Measurements from ENCODE around the gene DHCR7.

The DHCR7 gene

GRCh38 chr11:71396548-71397123 is 51.6 kb downstream of the DHCR7 start:
- Histone ChIP-seq H3K36me3 (no peaks in the 10 kb centered on the region), H3K27ac (no peak overlapping the region), H3K9me3 (no peaks in the 10 kb centered on the region), H3K4me1 (ENCODE audit: control insufficient read depth in 1 of 2, insufficient read depth in 1 of 2, low read depth in 1 of 2, low read length in 1 of 2) (no peaks in the 10 kb centered on the region), H3K4me3 (ENCODE audit: low read depth in 1 of 2, low read length in 1 of 2) (no peak overlapping the region), H3K27me3 (peaks cover 13% of the 10 kb centered on the region)
- no peak for TF ChIP-seq CTCF (IDR thresholded peaks at IDR 0.05)

- no peaks in the 10 kb centered on the region for H3K4me1 ChIP-seq (ENCODE audit: control insufficient read depth in 1 of 2, insufficient read depth in 1 of 2, low read depth in 1 of 2, low read length in 1 of 2)
- no peaks in the 10 kb centered on the region for H3K9me3 ChIP-seq
- no peak overlapping the region for H3K4me3 ChIP-seq (ENCODE audit: low read depth in 1 of 2, low read length in 1 of 2)
- TF ChIP-seq CTCF (IDR thresholded peaks at IDR 0.05): no peak
- no peak overlapping the region for H3K27ac ChIP-seq
- no peaks in the 10 kb centered on the region for H3K36me3 ChIP-seq
- H3K27me3 ChIP-seq: peaks cover 20% of the 10 kb centered on the region
Observed at GRCh38 chr11:71395774-71396173, 52.4 kb downstream of the DHCR7 start.

- no peaks in the 10 kb centered on the region for H3K4me1 ChIP-seq (ENCODE audit: control insufficient read depth in 1 of 2, insufficient read depth in 1 of 2, low read depth in 1 of 2, low read length in 1 of 2)
- H3K36me3 ChIP-seq: no peaks in the 10 kb centered on the region
- H3K27me3 ChIP-seq: peaks cover 20% of the 10 kb centered on the region
- no peak overlapping the region for H3K4me3 ChIP-seq (ENCODE audit: low read depth in 1 of 2, low read length in 1 of 2)
- H3K9me3 ChIP-seq: no peaks in the 10 kb centered on the region
- H3K27ac ChIP-seq: no peak overlapping the region
- TF ChIP-seq CTCF (IDR thresholded peaks at IDR 0.05): no peak
Observed at GRCh38 chr11:71395263-71395560, 53.0 kb downstream of the DHCR7 start.

GRCh38 chr11:71393283-71393682 is 54.9 kb downstream of the DHCR7 start:
- no peaks in the 10 kb centered on the region for H3K36me3 ChIP-seq
- no peaks in the 10 kb centered on the region for H3K9me3 ChIP-seq
- no peak overlapping the region for H3K4me3 ChIP-seq (ENCODE audit: low read depth in 1 of 2, low read length in 1 of 2)
- no peak for TF ChIP-seq CTCF (IDR thresholded peaks at IDR 0.05)
- no peaks in the 10 kb centered on the region for H3K4me1 ChIP-seq (ENCODE audit: control insufficient read depth in 1 of 2, insufficient read depth in 1 of 2, low read depth in 1 of 2, low read length in 1 of 2)
- peaks cover 20% of the 10 kb centered on the region for H3K27me3 ChIP-seq
- no peak overlapping the region for H3K27ac ChIP-seq

GRCh38 chr11:71391796-71392195 is 56.4 kb downstream of the DHCR7 start:
- H3K4me3 ChIP-seq (ENCODE audit: low read depth in 1 of 2, low read length in 1 of 2): no peak overlapping the region
- no peaks in the 10 kb centered on the region for H3K9me3 ChIP-seq
- no peak overlapping the region for H3K27ac ChIP-seq
- H3K27me3 ChIP-seq: peaks cover 20% of the 10 kb centered on the region
- no peak for TF ChIP-seq CTCF (IDR thresholded peaks at IDR 0.05)
- H3K4me1 ChIP-seq (ENCODE audit: control insufficient read depth in 1 of 2, insufficient read depth in 1 of 2, low read depth in 1 of 2, low read length in 1 of 2): no peaks in the 10 kb centered on the region
- no peaks in the 10 kb centered on the region for H3K36me3 ChIP-seq

- H3K9me3 ChIP-seq: no peaks in the 10 kb centered on the region
- TF ChIP-seq CTCF (IDR thresholded peaks at IDR 0.05): no peak
- peaks cover 20% of the 10 kb centered on the region for H3K27me3 ChIP-seq
- no peak overlapping the region for H3K4me3 ChIP-seq (ENCODE audit: low read depth in 1 of 2, low read length in 1 of 2)
- no peaks in the 10 kb centered on the region for H3K4me1 ChIP-seq (ENCODE audit: control insufficient read depth in 1 of 2, insufficient read depth in 1 of 2, low read depth in 1 of 2, low read length in 1 of 2)
- no peaks in the 10 kb centered on the region for H3K36me3 ChIP-seq
- no peak overlapping the region for H3K27ac ChIP-seq
Observed at GRCh38 chr11:71391352-71391751, 56.8 kb downstream of the DHCR7 start.

Data from neutrophil (primary cell).